HG03460 (cell line): Measurements from ENCODE around the gene GTF3A.

Experiments used
- ATAC-seq: cut with Tn5 transposase; IDR thresholded peaks from one replicate; pipeline ENCODE4 v1.9.1; 2021; ENCODE audit not compliant: unreplicated experiment

GTF3A gene

GRCh38 chr13:27446986-27447583 is 22.7 kb downstream of the GTF3A start:
- no peak for ATAC-seq

- no peak for ATAC-seq
These were observed 23.9 kb downstream of the GTF3A start for GRCh38 chr13:27448308-27448707.

GRCh38 chr13:27449081-27449603 is 24.7 kb downstream of the GTF3A start:
- ATAC-seq = no peak

GRCh38 chr13:27449936-27450828 is 25.8 kb downstream of the GTF3A start, which contains the start of gene MTIF3:
Gene MTIF3 (minus strand): TSS chr13:27450564. CDS start chr13:27440448, 10,116 bp downstream.
- ATAC-seq = peak; percentile 74

- ATAC-seq = no peak
These were observed 26.6 kb downstream of the GTF3A start for GRCh38 chr13:27450921-27451471.

GRCh38 chr13:27455331-27455855 is 31.0 kb downstream of the GTF3A start:
- ATAC-seq = no peak

- ATAC-seq = no peak
These were observed 37.6 kb downstream of the GTF3A start for GRCh38 chr13:27461940-27462584.

- ATAC-seq = no peak
These were observed 39.1 kb downstream of the GTF3A start for GRCh38 chr13:27463500-27463899.

GRCh38 chr13:27465611-27466010 is 41.2 kb downstream of the GTF3A start:
- ATAC-seq = no peak

- ATAC-seq = no peak
These were observed 42.1 kb downstream of the GTF3A start for GRCh38 chr13:27466513-27466912.

GRCh38 chr13:27470075-27470820 is 45.8 kb downstream of the GTF3A start:
- no peak for ATAC-seq

- ATAC-seq = no peak
These were observed 48.0 kb downstream of the GTF3A start for GRCh38 chr13:27472441-27472840.

GRCh38 chr13:27472941-27473340 is 48.5 kb downstream of the GTF3A start:
- no peak for ATAC-seq

GRCh38 chr13:27474751-27475268 is 50.4 kb downstream of the GTF3A start:
- ATAC-seq = no peak

- no peak for ATAC-seq
These were observed 52.7 kb downstream of the GTF3A start for GRCh38 chr13:27476943-27477703.

GRCh38 chr13:27481766-27482165 is 57.3 kb downstream of the GTF3A start:
- no peak for ATAC-seq

GRCh38 chr13:27482983-27483382 is 58.6 kb downstream of the GTF3A start:
- ATAC-seq = peak; percentile 93

- ATAC-seq = no peak
These were observed 59.0 kb downstream of the GTF3A start for GRCh38 chr13:27483421-27483820.
